ENCODE measurements around the gene ANKRD42. TPM values are rescaled to one million over a fixed set of nuclear protein-coding genes. Genes with fewer than 3 reads are reported as not detected.

The ANKRD42 gene
- total and polyA plus RNA-seq, 2 of the 8 experiments (the other 6 are each of a cell fraction or from before 2014, with no cell fraction given), result 2.0 to 5.5 TPM

GRCh38 chr11:83156144-83156995 is 37.1 kb upstream of the ANKRD42 start:
- Histone ChIP-seq H3K27me3 (replicated peaks in 1 of 4; ENCODE audit: control insufficient read depth in 3 of 4, extremely low read depth in 1 of 4, insufficient read depth in 3 of 4, low read length in 3 of 4) (no peaks in the 10 kb centered on the region), H3K9me3 (ENCODE audit: insufficient read depth in 2 of 2, low read depth in 1 of 2, low read length in 1 of 2) (no peaks in the 10 kb centered on the region), H3K14ac (ENCODE audit: insufficient read length) (no peak overlapping the region), H2AK5ac (ENCODE audit: low read depth, low read length) (no peak overlapping the region), H3K4ac (replicated peaks; ENCODE audit: insufficient read length, low read depth, low read length) (no peak overlapping the region), H4K8ac (ENCODE audit: extremely low read depth, insufficient read depth, low read length) (no peak overlapping the region), H3K27ac (ENCODE audit: low read depth, low read length) (peak overlapping the region; percentile 67), H4K5ac (ENCODE audit: insufficient read length, low read depth, low read length) (no peak overlapping the region), H2BK20ac (ENCODE audit: low read length) (no peak overlapping the region), H2BK120ac (replicated peaks; ENCODE audit: low read depth, low read length) (no peak overlapping the region), H2BK5ac (ENCODE audit: low read depth, low read length) (peak overlapping the region; percentile 53), H3K4me2 (ENCODE audit: insufficient read depth in 1 of 2, low read depth in 2 of 2, low read length in 2 of 2) (peak overlapping the region; percentile 70 to 76), H3K18ac (ENCODE audit: extremely low read depth, low read length) (no peak overlapping the region; the same call in 1 of the 2 replicates), H2BK15ac (ENCODE audit: low read length) (no peak overlapping the region), H2AFZ (ENCODE audit: low read length) (peak overlapping the region; percentile 98), H3K56ac (replicated peaks; ENCODE audit: insufficient read length, low read depth, low read length) (no peak overlapping the region), H3K23me2 (ENCODE audit: low read depth, low read length) (peaks cover 5% of the 10 kb centered on the region; the same call in 1 of the 2 replicates), H3K79me1 (ENCODE audit: low read depth, low read length) (0 out of 2 replicates have a peak, but pooled peaks cover 4% of the 10 kb centered on the region), H4K91ac (replicated peaks; ENCODE audit: insufficient read length, low read length) (no peak overlapping the region), H2BK12ac (ENCODE audit: low read depth, low read length) (no peak overlapping the region), H3K79me2 (ENCODE audit: control insufficient read depth in 1 of 2, insufficient read depth in 2 of 2, low read length in 2 of 2) (peaks cover 29 to 44% of the 10 kb centered on the region in 2 experiments), H3K4me1 (replicated peaks in 1 of 4; ENCODE audit: control insufficient read depth in 3 of 4, insufficient read depth in 4 of 4, low read length in 3 of 4) (peaks cover 0 to 7% (median 2%) of the 10 kb centered on the region in 4 experiments; a peak in 1 of 7 replicates), H4K20me1 (replicated peaks in 1 of 2; ENCODE audit: control insufficient read depth in 1 of 2, insufficient read depth in 2 of 2, low read length in 2 of 2) (peaks cover 12 to 17% of the 10 kb centered on the region in 2 experiments), H3K36me3 (ENCODE audit: control insufficient read depth in 2 of 4, insufficient read depth in 4 of 4, low read length in 3 of 4) (peaks cover 0 to 26% (median 1%) of the 10 kb centered on the region in 4 experiments; a peak in 2 of 8 replicates), H3K9ac (replicated peaks in 1 of 4; ENCODE audit: extremely low read depth in 1 of 4, low read depth in 3 of 4, low read length in 3 of 4) (peak overlapping the region; percentile 8 to 53 (median 40); a peak in 5 of 7 replicates), H3K23ac (ENCODE audit: insufficient read length) (no peak overlapping the region), H3K4me3 (ENCODE audit: extremely low read depth in 1 of 4, insufficient read depth in 2 of 4, low read depth in 3 of 4, low read length in 4 of 4) (peak overlapping the region; percentile 68 to 85 (median 75))
- peak; percentile 89 for FAIRE-seq
- DNase-seq (ENCODE audit: low read depth in 1 of 2, low spot score in 2 of 2), result peak; percentile 88 to 99
- 2% methylated on average over 30 of the region's 35 CpGs; no CpG with 5 or more reads in 1 of the 2 experiments for WGBS, 2 experiments (ENCODE audit: extremely low coverage in 1 of 2, insufficient coverage in 1 of 2, insufficient read length in 1 of 2, insufficient replicate concordance in 2 of 2, low coverage in 1 of 2, low lambda C conversion rate in 2 of 2, missing lambda C conversion rate in 1 of 2)
- ChIA-PET CTCF (ENCODE audit: partially characterized antibody) (interaction anchor here (0.8 to 1.2 kb wide), 3 partner anchors 40 to 137 kb away, joined by 3 read pairs; no protein-coding TSS in a partner anchor), POLR2A (ENCODE audit: partially characterized antibody) (interaction anchor here (0.6 to 3.3 kb wide), 23 partner anchors 9 to 424 kb away, joined by 3 to 25 read pairs (median 5); partner anchors contain the start of genes ANKRD42, CCDC90B, DDIAS and PRCP)
- TF ChIP-seq SIN3A (conservative IDR thresholded peaks at IDR 0.05 in 1 of 2, IDR thresholded peaks at IDR 0.05 in 1 of 2; ENCODE audit: low read depth in 1 of 2, low read length in 2 of 2) (peak in 1 of 2 experiments; percentile 67; a peak in 1 of 4 replicates), RBBP5 (IDR thresholded peaks at IDR 0.05; ENCODE audit: borderline replicate concordance, low read depth, low read length) (no peak), HDAC2 (IDR thresholded peaks at IDR 0.05; ENCODE audit: borderline replicate concordance in 1 of 2, low read depth in 2 of 2, low read length in 2 of 2) (peak; percentile 37 to 53; a peak in 2 of 4 replicates), MAX (IDR thresholded peaks at IDR 0.05) (no peak), KDM4A (IDR thresholded peaks at IDR 0.05; ENCODE audit: low read depth, low read length, severe bottlenecking) (peak; percentile 62), EGR1 (IDR thresholded peaks at IDR 0.05; ENCODE audit: borderline replicate concordance, low read depth, low read length) (peak; percentile 35; the same call in 1 of the 2 replicates), RAD21 (IDR thresholded peaks at IDR 0.05 in 1 of 2, conservative IDR thresholded peaks at IDR 0.05 in 1 of 2; ENCODE audit: low read depth in 2 of 2, low read length in 2 of 2) (no peak), BCL11A (IDR thresholded peaks at IDR 0.05; ENCODE audit: low read depth in 2 of 2, low read length in 2 of 2) (no peak), TAF1 (IDR thresholded peaks at IDR 0.05; ENCODE audit: low read depth, low read length) (no peak; the same call in 1 of the 2 replicates)

Data from H1 (cell line).